ENCODE results near the gene PLCXD3.

Gene PLCXD3

DNA sequence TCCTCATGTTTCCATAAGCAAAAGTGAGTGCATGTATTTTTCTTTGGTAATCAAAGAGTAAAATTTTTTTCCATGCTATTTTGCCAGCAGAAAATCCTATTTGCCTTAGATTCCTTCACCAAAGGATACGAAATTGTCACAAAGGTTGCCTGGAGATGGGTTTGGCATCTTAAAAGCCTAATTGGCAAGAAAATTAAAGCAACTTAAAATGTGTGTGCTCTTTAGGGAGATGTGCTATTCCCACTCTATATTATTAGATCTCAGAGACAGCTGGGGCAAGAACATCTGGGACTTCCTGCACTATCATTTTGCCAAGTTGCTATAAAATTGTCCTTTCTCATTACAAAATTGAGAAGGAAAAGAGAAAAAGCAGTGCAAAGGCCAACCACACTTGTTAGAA lies 146.1 kb downstream of the PLCXD3 start:
- no peak overlapping the region for H3K27ac ChIP-seq
- H3K4me3 ChIP-seq: no peak overlapping the region
- no peak for TF ChIP-seq Cebpa-rat (IDR thresholded peaks at IDR 0.05)
- no peaks in the 10 kb centered on the region for H4K20me1 ChIP-seq
- H3K9ac ChIP-seq: no peak overlapping the region
- no peaks in the 10 kb centered on the region for H3K9me3 ChIP-seq
- H3K4me2 ChIP-seq: no peak overlapping the region
- H3K36me3 ChIP-seq: no peaks in the 10 kb centered on the region
- H3K4me1 ChIP-seq: no peaks in the 10 kb centered on the region
- no peaks in the 10 kb centered on the region for H3K27me3 ChIP-seq

DNA sequence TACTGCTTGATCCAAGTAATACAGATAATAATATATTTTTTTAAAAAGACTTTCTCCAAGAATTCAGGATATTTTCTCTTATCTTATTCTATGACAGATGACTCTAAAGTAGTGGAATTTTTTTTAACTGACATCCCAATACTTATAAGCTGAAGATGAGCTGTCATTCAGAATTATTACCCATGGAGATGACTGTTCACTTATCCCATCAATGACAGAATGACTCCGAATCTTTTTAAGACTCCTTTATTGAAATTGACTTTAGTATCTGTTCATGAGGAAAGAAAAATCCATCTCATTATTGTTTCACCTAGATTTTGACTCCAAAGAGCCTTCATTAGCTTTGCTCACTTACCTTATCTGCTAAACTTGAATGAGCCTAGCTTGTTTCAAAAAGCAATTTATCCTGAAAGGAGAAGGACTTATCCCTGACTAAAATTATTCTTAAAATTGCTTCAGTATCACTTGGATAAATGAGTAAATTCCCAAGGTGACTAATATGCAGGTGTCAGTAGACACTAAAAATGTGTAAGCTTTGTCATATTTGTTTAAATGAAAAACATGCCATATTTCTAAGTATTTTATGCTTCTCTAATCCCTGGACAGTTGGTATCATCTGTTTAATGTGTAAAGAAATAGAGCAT lies 146.9 kb downstream of the PLCXD3 start:
- Histone ChIP-seq H3K27ac (no peak overlapping the region), H3K36me3 (no peaks in the 10 kb centered on the region), H3K4me2 (no peak overlapping the region), H4K20me1 (no peaks in the 10 kb centered on the region), H3K27me3 (no peaks in the 10 kb centered on the region), H3K9ac (no peak overlapping the region), H3K9me3 (no peaks in the 10 kb centered on the region), H3K4me3 (no peak overlapping the region), H3K4me1 (no peaks in the 10 kb centered on the region)
- TF ChIP-seq Cebpa-rat (IDR thresholded peaks at IDR 0.05): no peak

- no peaks in the 10 kb centered on the region for H3K36me3 ChIP-seq
- no peak overlapping the region for H3K4me3 ChIP-seq
- H3K9me3 ChIP-seq: no peaks in the 10 kb centered on the region
- no peaks in the 10 kb centered on the region for H4K20me1 ChIP-seq
- H3K4me1 ChIP-seq: no peaks in the 10 kb centered on the region
- no peaks in the 10 kb centered on the region for H3K27me3 ChIP-seq
- H3K27ac ChIP-seq: no peak overlapping the region
- no peak overlapping the region for H3K9ac ChIP-seq
- TF ChIP-seq Cebpa-rat (IDR thresholded peaks at IDR 0.05): no peak
- H3K4me2 ChIP-seq: no peak overlapping the region
Measured at GRCh38 chr5:41356786-41357185, 153.6 kb downstream of the PLCXD3 start.

DNA sequence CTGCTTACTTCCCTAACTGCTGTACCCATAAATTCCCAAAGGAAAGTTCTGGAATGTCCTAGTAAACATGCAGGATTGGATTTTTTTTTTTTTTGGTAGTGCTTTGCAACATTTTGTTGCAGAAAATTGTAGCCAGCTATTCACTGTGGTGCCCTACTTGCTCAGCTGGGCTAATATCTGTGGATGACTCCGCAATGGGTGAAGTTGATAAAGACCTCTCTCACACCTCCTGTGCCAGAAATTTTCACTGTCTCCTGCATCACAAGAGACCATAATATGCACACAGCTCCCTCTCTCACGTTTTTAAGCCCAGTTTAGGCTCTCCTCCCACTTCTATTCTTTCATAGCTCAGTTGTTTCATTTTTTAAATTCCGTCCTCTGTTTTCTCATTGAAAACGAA lies 160.6 kb downstream of the PLCXD3 start:
- Histone ChIP-seq H3K27ac (no peak overlapping the region), H3K9me3 (no peaks in the 10 kb centered on the region), H3K36me3 (no peaks in the 10 kb centered on the region), H3K4me2 (no peak overlapping the region), H3K4me1 (no peaks in the 10 kb centered on the region), H4K20me1 (no peaks in the 10 kb centered on the region), H3K27me3 (no peaks in the 10 kb centered on the region), H3K4me3 (no peak overlapping the region), H3K9ac (no peak overlapping the region)
- no peak for TF ChIP-seq Cebpa-rat (IDR thresholded peaks at IDR 0.05)

DNA sequence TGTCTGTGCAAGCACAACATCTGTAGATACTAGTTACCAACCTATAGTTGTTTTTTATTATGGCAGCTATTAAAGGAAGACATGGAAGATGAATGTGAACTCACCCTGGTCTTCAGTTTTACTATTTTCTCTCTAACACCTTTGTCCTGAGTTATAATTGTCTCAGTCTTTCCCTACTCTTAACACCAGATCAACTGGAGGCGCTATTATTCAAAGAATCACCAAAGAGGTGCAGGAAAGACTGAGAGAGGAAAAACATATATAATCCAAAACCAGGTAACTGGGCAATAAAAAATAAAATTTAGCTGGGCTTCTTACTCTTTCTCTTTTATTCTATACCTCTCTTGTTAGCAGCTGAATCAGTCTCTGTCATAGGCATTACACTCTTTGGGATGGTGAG lies 162.8 kb downstream of the PLCXD3 start:
- no peaks in the 10 kb centered on the region for H3K4me1 ChIP-seq

GRCh38 chr5:41346609-41347008 lies 163.8 kb downstream of the PLCXD3 start:
- Histone ChIP-seq H3K9me3 (no peaks in the 10 kb centered on the region), H3K9ac (no peak overlapping the region), H3K4me3 (no peak overlapping the region), H3K36me3 (no peaks in the 10 kb centered on the region), H3K4me2 (no peak overlapping the region), H3K4me1 (no peaks in the 10 kb centered on the region), H4K20me1 (no peaks in the 10 kb centered on the region), H3K27ac (no peak overlapping the region), H3K27me3 (no peaks in the 10 kb centered on the region)
- no peak for TF ChIP-seq Cebpa-rat (IDR thresholded peaks at IDR 0.05)

More for the DNA sequence above, 162.8 kb downstream of the PLCXD3 start:
- H3K9ac ChIP-seq: no peak overlapping the region
- TF ChIP-seq Cebpa-rat (IDR thresholded peaks at IDR 0.05): no peak
- no peak overlapping the region for H3K4me2 ChIP-seq
- no peak overlapping the region for H3K27ac ChIP-seq
- H3K36me3 ChIP-seq: no peaks in the 10 kb centered on the region
- no peaks in the 10 kb centered on the region for H3K9me3 ChIP-seq
- no peak overlapping the region for H3K4me3 ChIP-seq
- H4K20me1 ChIP-seq: no peaks in the 10 kb centered on the region
- H3K27me3 ChIP-seq: no peaks in the 10 kb centered on the region

- Histone ChIP-seq H3K4me1 (no peaks in the 10 kb centered on the region), H3K4me3 (no peak overlapping the region), H3K9me3 (no peaks in the 10 kb centered on the region), H3K4me2 (no peak overlapping the region), H3K27ac (no peak overlapping the region), H3K27me3 (no peaks in the 10 kb centered on the region), H3K9ac (no peak overlapping the region), H3K36me3 (no peaks in the 10 kb centered on the region), H4K20me1 (no peaks in the 10 kb centered on the region)
- no peak for TF ChIP-seq Cebpa-rat (IDR thresholded peaks at IDR 0.05)
Measured at GRCh38 chr5:41345295-41345694, 165.1 kb downstream of the PLCXD3 start.

GRCh38 chr5:41339339-41339738 lies 171.1 kb downstream of the PLCXD3 start:
- H3K4me3 ChIP-seq: no peak overlapping the region
- H3K27me3 ChIP-seq: no peaks in the 10 kb centered on the region
- no peaks in the 10 kb centered on the region for H3K4me1 ChIP-seq
- H3K9ac ChIP-seq: no peak overlapping the region
- H4K20me1 ChIP-seq: no peaks in the 10 kb centered on the region
- H3K9me3 ChIP-seq: no peaks in the 10 kb centered on the region
- no peaks in the 10 kb centered on the region for H3K36me3 ChIP-seq
- no peak for TF ChIP-seq Cebpa-rat (IDR thresholded peaks at IDR 0.05)
- no peak overlapping the region for H3K4me2 ChIP-seq
- H3K27ac ChIP-seq: no peak overlapping the region

- no peaks in the 10 kb centered on the region for H3K4me1 ChIP-seq
- H3K4me2 ChIP-seq: no peak overlapping the region
- H3K9ac ChIP-seq: no peak overlapping the region
- no peak for TF ChIP-seq Cebpa-rat (IDR thresholded peaks at IDR 0.05)
- no peak overlapping the region for H3K27ac ChIP-seq
- H4K20me1 ChIP-seq: no peaks in the 10 kb centered on the region
- no peak overlapping the region for H3K4me3 ChIP-seq
- no peaks in the 10 kb centered on the region for H3K36me3 ChIP-seq
- no peaks in the 10 kb centered on the region for H3K27me3 ChIP-seq
- H3K9me3 ChIP-seq: no peaks in the 10 kb centered on the region
Measured at GRCh38 chr5:41338136-41338675, 172.2 kb downstream of the PLCXD3 start.

GRCh38 chr5:41337724-41338123 lies 172.7 kb downstream of the PLCXD3 start:
- H4K20me1 ChIP-seq: no peaks in the 10 kb centered on the region
- H3K36me3 ChIP-seq: no peaks in the 10 kb centered on the region
- no peaks in the 10 kb centered on the region for H3K27me3 ChIP-seq
- no peak for TF ChIP-seq Cebpa-rat (IDR thresholded peaks at IDR 0.05)
- H3K4me1 ChIP-seq: no peaks in the 10 kb centered on the region
- no peak overlapping the region for H3K4me3 ChIP-seq
- H3K9ac ChIP-seq: no peak overlapping the region
- H3K9me3 ChIP-seq: no peaks in the 10 kb centered on the region
- no peak overlapping the region for H3K27ac ChIP-seq
- H3K4me2 ChIP-seq: no peak overlapping the region

DNA sequence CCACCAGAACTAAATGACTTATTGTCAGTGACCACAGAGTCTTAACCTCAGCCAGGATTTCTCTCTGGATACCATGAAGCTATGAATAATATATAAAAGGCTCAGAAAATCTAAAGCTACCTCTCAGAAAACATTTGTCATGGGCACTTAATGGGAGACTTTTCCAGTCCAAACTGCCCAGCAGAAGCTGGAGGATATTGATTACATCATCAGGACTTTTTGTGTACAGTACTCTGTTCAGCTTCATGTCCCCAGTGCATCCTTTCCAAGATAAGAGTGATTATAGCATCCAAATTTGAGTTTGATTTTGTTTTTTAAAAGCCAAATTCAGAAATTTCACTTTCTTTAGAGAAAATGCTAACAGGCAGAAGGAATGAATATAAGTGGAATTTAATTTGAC lies 173.2 kb downstream of the PLCXD3 start:
- Histone ChIP-seq H3K27ac (no peak overlapping the region), H3K9me3 (no peaks in the 10 kb centered on the region), H3K4me3 (no peak overlapping the region), H4K20me1 (no peaks in the 10 kb centered on the region), H3K27me3 (no peaks in the 10 kb centered on the region), H3K36me3 (no peaks in the 10 kb centered on the region), H3K4me2 (no peak overlapping the region), H3K4me1 (no peaks in the 10 kb centered on the region), H3K9ac (no peak overlapping the region)
- no peak for TF ChIP-seq Cebpa-rat (IDR thresholded peaks at IDR 0.05)
